Measurements from ENCODE around the gene LBP. TPM values are rescaled to one million over a fixed set of nuclear protein-coding genes. Genes with fewer than 3 reads are reported as not detected.

The LBP gene
- total and polyA plus RNA-seq, 10 of the 15 experiments (the other 5 are each of a cell fraction or from before 2014, with no cell fraction given), result 0.04 to 0.10 TPM; not detected in 8

DNA sequence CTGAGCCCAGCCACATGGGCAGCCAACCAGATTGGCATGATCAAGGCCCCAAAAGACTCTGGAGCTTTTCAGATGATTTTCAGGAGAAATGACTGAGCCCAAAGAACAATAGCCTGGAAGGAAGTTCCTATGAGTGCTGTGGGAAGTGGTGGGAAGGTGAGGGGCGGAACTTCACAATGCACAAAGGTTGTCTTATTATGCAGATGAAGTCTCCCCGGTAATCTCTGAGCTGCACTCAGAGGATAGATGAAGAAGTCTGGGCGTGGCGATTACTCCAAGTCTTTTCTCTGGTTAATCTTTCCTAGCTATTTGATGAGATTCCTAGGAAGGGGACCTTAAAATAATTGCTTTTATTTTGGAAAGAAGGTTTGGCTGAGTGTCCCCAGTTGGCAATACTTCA, 36.9 kb downstream of the LBP start:
- Histone ChIP-seq H3K36me3 (ENCODE audit: control insufficient read depth in 2 of 2, insufficient read depth in 2 of 2, low read length in 1 of 2) (no peaks in the 10 kb centered on the region), H3K4me2 (ENCODE audit: control insufficient read depth, insufficient read depth) (no peak overlapping the region), H3K9ac (ENCODE audit: control insufficient read depth, insufficient read depth, low read length) (no peak overlapping the region), H3K9me3 (replicated peaks; ENCODE audit: control insufficient read depth, insufficient read depth, low read length) (peaks cover 3% of the 10 kb centered on the region; the same call in 2 of the 3 replicates), H3K79me2 (ENCODE audit: control insufficient read depth, insufficient read depth, low read length) (no peaks in the 10 kb centered on the region), H3K27me3 (replicated peaks in 1 of 2; ENCODE audit: control insufficient read depth in 2 of 2, insufficient read depth in 2 of 2, low read length in 1 of 2) (no peaks in the 10 kb centered on the region), H4K20me1 (ENCODE audit: control insufficient read depth, insufficient read depth) (no peaks in the 10 kb centered on the region), H3K4me3 (no peak overlapping the region), H3K4me1 (ENCODE audit: control insufficient read depth, insufficient read depth, low read length) (no peaks in the 10 kb centered on the region), H2AFZ (ENCODE audit: control insufficient read depth, low read depth, low read length) (no peak overlapping the region), H3K27ac (ENCODE audit: control insufficient read depth, insufficient read depth) (no peak overlapping the region)
- SMC1A ChIA-PET (ENCODE audit: uncharacterized antibody, unreplicated experiment), result no interaction called here
- ATAC-seq, result no peak
- POLR2A ChIA-PET, result no interaction called here
- RAD21 ChIA-PET (ENCODE audit: unreplicated experiment), result no interaction called here
- no peak for FAIRE-seq
- intact Hi-C loops (cut with micrococcal nuclease; ENCODE audit: unreplicated experiment) (no loop called here), in situ Hi-C loops (cut with MboI) (no loop called here)
- CTCF ChIA-PET, result no interaction called here
- DNase-seq (ENCODE audit: low read depth, low spot score), result no peak
- WGBS (ENCODE audit: insufficient coverage, insufficient replicate concordance, low lambda C conversion rate, missing lambda C conversion rate), result 50% methylated on average over 4 of the region's 4 CpGs
- no TSS peak for BruUV-seq (replicated peaks)
- no peak for TF ChIP-seq KLF5 (IDR thresholded peaks at IDR 0.05; ENCODE audit: partially characterized antibody)
- no peak for TF ChIP-seq CBX3 (IDR thresholded peaks at IDR 0.05; ENCODE audit: borderline replicate concordance, low read depth)
- no peak for TF ChIP-seq TCF12 (IDR thresholded peaks at IDR 0.05; ENCODE audit: low read depth, low read length)
- TF ChIP-seq, protein P1, sequence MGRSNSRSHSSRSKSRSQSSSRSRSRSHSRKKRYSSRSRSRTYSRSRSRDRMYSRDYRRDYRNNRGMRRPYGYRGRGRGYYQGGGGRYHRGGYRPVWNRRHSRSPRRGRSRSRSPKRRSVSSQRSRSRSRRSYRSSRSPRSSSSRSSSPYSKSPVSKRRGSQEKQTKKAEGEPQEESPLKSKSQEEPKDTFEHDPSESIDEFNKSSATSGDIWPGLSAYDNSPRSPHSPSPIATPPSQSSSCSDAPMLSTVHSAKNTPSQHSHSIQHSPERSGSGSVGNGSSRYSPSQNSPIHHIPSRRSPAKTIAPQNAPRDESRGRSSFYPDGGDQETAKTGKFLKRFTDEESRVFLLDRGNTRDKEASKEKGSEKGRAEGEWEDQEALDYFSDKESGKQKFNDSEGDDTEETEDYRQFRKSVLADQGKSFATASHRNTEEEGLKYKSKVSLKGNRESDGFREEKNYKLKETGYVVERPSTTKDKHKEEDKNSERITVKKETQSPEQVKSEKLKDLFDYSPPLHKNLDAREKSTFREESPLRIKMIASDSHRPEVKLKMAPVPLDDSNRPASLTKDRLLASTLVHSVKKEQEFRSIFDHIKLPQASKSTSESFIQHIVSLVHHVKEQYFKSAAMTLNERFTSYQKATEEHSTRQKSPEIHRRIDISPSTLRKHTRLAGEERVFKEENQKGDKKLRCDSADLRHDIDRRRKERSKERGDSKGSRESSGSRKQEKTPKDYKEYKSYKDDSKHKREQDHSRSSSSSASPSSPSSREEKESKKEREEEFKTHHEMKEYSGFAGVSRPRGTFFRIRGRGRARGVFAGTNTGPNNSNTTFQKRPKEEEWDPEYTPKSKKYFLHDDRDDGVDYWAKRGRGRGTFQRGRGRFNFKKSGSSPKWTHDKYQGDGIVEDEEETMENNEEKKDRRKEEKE (IDR thresholded peaks at IDR 0.05), result no peak
- TF ChIP-seq CBFB (IDR thresholded peaks at IDR 0.05; ENCODE audit: low read depth), result no peak
- TF ChIP-seq HDGF (IDR thresholded peaks at IDR 0.05), result no peak
- no peak for TF ChIP-seq POLR2AphosphoS5 (IDR thresholded peaks at IDR 0.05; ENCODE audit: low read length)
- TF ChIP-seq, protein P2, sequence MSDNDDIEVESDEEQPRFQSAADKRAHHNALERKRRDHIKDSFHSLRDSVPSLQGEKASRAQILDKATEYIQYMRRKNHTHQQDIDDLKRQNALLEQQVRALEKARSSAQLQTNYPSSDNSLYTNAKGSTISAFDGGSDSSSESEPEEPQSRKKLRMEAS (IDR thresholded peaks at IDR 0.05; ENCODE audit: low read depth, low read length), result no peak
- no peak for TF ChIP-seq SMARCA5 (IDR thresholded peaks at IDR 0.05)
- no peak for TF ChIP-seq SREBF2 (IDR thresholded peaks at IDR 0.05; ENCODE audit: low read length)
- no peak for TF ChIP-seq LARP7 (IDR thresholded peaks at IDR 0.05)
- TF ChIP-seq, protein P3, sequence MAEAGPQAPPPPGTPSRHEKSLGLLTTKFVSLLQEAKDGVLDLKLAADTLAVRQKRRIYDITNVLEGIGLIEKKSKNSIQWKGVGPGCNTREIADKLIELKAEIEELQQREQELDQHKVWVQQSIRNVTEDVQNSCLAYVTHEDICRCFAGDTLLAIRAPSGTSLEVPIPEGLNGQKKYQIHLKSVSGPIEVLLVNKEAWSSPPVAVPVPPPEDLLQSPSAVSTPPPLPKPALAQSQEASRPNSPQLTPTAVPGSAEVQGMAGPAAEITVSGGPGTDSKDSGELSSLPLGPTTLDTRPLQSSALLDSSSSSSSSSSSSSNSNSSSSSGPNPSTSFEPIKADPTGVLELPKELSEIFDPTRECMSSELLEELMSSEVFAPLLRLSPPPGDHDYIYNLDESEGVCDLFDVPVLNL (IDR thresholded peaks at IDR 0.05; ENCODE audit: low read depth, low read length), result no peak
- TF ChIP-seq MTA3 (IDR thresholded peaks at IDR 0.05; ENCODE audit: borderline replicate concordance, low read length), result no peak
- no peak for TF ChIP-seq ZSCAN29 (IDR thresholded peaks at IDR 0.05)
- TF ChIP-seq HCFC1 (IDR thresholded peaks at IDR 0.05; ENCODE audit: low read length), result no peak
- no peak for TF ChIP-seq EED (IDR thresholded peaks at IDR 0.05; ENCODE audit: low read depth)

Data from GM12878 (cell line).